ENCODE data around the gene TPP2.

Gene TPP2

GRCh38 chr13:102697929-102698648, 101.3 kb downstream of the TPP2 start:
- TF ChIP-seq, protein P1, sequence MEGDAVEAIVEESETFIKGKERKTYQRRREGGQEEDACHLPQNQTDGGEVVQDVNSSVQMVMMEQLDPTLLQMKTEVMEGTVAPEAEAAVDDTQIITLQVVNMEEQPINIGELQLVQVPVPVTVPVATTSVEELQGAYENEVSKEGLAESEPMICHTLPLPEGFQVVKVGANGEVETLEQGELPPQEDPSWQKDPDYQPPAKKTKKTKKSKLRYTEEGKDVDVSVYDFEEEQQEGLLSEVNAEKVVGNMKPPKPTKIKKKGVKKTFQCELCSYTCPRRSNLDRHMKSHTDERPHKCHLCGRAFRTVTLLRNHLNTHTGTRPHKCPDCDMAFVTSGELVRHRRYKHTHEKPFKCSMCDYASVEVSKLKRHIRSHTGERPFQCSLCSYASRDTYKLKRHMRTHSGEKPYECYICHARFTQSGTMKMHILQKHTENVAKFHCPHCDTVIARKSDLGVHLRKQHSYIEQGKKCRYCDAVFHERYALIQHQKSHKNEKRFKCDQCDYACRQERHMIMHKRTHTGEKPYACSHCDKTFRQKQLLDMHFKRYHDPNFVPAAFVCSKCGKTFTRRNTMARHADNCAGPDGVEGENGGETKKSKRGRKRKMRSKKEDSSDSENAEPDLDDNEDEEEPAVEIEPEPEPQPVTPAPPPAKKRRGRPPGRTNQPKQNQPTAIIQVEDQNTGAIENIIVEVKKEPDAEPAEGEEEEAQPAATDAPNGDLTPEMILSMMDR (IDR thresholded peaks at IDR 0.05) = no peak
- Histone ChIP-seq H3K4me3 (ENCODE audit: low read depth in 1 of 2, low read length in 1 of 2) (no peak overlapping the region), H3K9me3 (no peaks in the 10 kb centered on the region), H3K27me3 (peaks cover 8% of the 10 kb centered on the region), H3K27ac (no peak overlapping the region), H3K4me1 (ENCODE audit: control insufficient read depth in 1 of 2, insufficient read depth in 1 of 2, low read depth in 1 of 2, low read length in 1 of 2) (no peaks in the 10 kb centered on the region), H3K36me3 (no peaks in the 10 kb centered on the region)

DNA sequence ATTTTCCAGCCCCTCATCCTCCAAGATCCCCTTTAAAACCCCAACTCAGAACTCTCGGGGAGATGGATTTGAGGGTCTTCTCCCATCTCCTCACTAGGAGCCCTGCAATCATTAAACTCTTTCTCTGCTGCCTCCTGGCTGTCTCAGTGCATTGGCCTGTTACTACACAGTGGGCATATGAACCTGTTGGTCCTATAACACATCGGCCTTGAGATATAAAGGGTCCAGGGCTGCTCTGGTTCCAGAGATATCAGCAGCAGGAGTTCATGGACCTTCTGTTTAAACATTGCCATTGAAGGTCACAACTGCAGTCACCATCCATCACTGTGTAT, 101.8 kb downstream of the TPP2 start:
- H3K27ac ChIP-seq = no peak overlapping the region
- TF ChIP-seq, protein P1 (IDR thresholded peaks at IDR 0.05) = no peak
- no peaks in the 10 kb centered on the region for H3K9me3 ChIP-seq
- H3K27me3 ChIP-seq = peaks cover 3% of the 10 kb centered on the region
- H3K4me3 ChIP-seq (ENCODE audit: low read depth in 1 of 2, low read length in 1 of 2) = no peak overlapping the region
- H3K4me1 ChIP-seq (ENCODE audit: control insufficient read depth in 1 of 2, insufficient read depth in 1 of 2, low read depth in 1 of 2, low read length in 1 of 2) = no peaks in the 10 kb centered on the region
- no peaks in the 10 kb centered on the region for H3K36me3 ChIP-seq

- Histone ChIP-seq H3K4me3 (ENCODE audit: low read depth in 1 of 2, low read length in 1 of 2) (no peak overlapping the region), H3K9me3 (no peaks in the 10 kb centered on the region), H3K4me1 (ENCODE audit: control insufficient read depth in 1 of 2, insufficient read depth in 1 of 2, low read depth in 1 of 2, low read length in 1 of 2) (no peaks in the 10 kb centered on the region), H3K36me3 (no peaks in the 10 kb centered on the region), H3K27ac (no peak overlapping the region), H3K27me3 (peaks cover 3% of the 10 kb centered on the region)
- TF ChIP-seq, protein P1 (IDR thresholded peaks at IDR 0.05) = no peak
Observed at GRCh38 chr13:102699504-102699903, 102.7 kb downstream of the TPP2 start.

- TF ChIP-seq, protein P1 (IDR thresholded peaks at IDR 0.05) = no peak
Observed at GRCh38 chr13:102700088-102701031, 103.6 kb downstream of the TPP2 start.

DNA sequence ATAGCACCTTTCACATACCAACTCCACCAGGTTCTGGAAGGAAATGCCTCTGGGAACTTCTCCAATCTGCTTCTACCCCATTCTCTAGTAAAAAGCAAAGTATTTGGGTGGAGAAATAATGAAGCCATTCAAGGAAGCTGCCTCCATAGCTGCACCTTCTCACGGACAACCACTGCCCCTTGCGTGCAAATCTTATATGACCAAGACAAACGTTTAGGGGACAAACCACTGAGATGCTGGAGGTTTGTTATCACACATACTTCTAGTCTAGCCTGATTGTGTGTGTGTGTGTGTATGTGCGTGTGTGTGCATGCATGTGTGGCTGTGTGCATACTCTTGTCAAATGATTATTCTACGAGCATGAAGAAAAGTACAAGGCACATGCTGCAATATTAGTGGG, 104.5 kb downstream of the TPP2 start:
- no peak overlapping the region for H3K27ac ChIP-seq

More at GRCh38 chr13:102700088-102701031, 103.6 kb downstream of the TPP2 start:
- no peaks in the 10 kb centered on the region for H3K36me3 ChIP-seq
- H3K27ac ChIP-seq = no peak overlapping the region
- H3K27me3 ChIP-seq = no peaks in the 10 kb centered on the region
- H3K9me3 ChIP-seq = no peaks in the 10 kb centered on the region
- no peaks in the 10 kb centered on the region for H3K4me1 ChIP-seq (ENCODE audit: control insufficient read depth in 1 of 2, insufficient read depth in 1 of 2, low read depth in 1 of 2, low read length in 1 of 2)
- H3K4me3 ChIP-seq (ENCODE audit: low read depth in 1 of 2, low read length in 1 of 2) = no peak overlapping the region

More for the DNA sequence above, 104.5 kb downstream of the TPP2 start:
- Histone ChIP-seq H3K4me1 (ENCODE audit: control insufficient read depth in 1 of 2, insufficient read depth in 1 of 2, low read depth in 1 of 2, low read length in 1 of 2) (no peaks in the 10 kb centered on the region), H3K27me3 (no peaks in the 10 kb centered on the region), H3K4me3 (ENCODE audit: low read depth in 1 of 2, low read length in 1 of 2) (no peak overlapping the region), H3K36me3 (no peaks in the 10 kb centered on the region), H3K9me3 (no peaks in the 10 kb centered on the region)
- TF ChIP-seq, protein P1 (IDR thresholded peaks at IDR 0.05) = no peak
